Measurements from ENCODE around the gene PPP2R5C. TPM values are rescaled to one million over a fixed set of nuclear protein-coding genes. Genes with fewer than 3 reads are reported as not detected.

The PPP2R5C gene
- total and polyA plus RNA-seq, 2 of the 8 experiments (the other 6 are each of a cell fraction or from before 2014, with no cell fraction given), result 49.6 to 95.9 TPM

GRCh38 chr14:101878211-101878821 is 116.8 kb downstream of the PPP2R5C start:
- Histone ChIP-seq H3K79me2 (ENCODE audit: control insufficient read depth in 1 of 2, insufficient read depth in 2 of 2, low read length in 2 of 2) (peaks cover 0 to 7% of the 10 kb centered on the region in 2 experiments; a peak in 1 of 4 replicates), H2BK5ac (ENCODE audit: low read depth, low read length) (no peak overlapping the region), H2AK5ac (ENCODE audit: low read depth, low read length) (no peak overlapping the region), H3K23me2 (ENCODE audit: low read depth, low read length) (no peaks in the 10 kb centered on the region), H3K4ac (replicated peaks; ENCODE audit: insufficient read length, low read depth, low read length) (no peak overlapping the region), H3K27ac (ENCODE audit: low read depth, low read length) (no peak overlapping the region), H3K4me2 (ENCODE audit: insufficient read depth in 1 of 2, low read depth in 2 of 2, low read length in 2 of 2) (no peak overlapping the region), H3K18ac (ENCODE audit: extremely low read depth, low read length) (no peak overlapping the region), H4K91ac (replicated peaks; ENCODE audit: insufficient read length, low read length) (no peak overlapping the region), H4K5ac (ENCODE audit: insufficient read length, low read depth, low read length) (no peak overlapping the region), H3K79me1 (ENCODE audit: low read depth, low read length) (peaks cover 2% of the 10 kb centered on the region; the same call in 1 of the 2 replicates), H3K4me3 (ENCODE audit: extremely low read depth in 1 of 4, insufficient read depth in 2 of 4, low read depth in 3 of 4, low read length in 4 of 4) (no peak overlapping the region), H3K27me3 (replicated peaks in 1 of 4; ENCODE audit: control insufficient read depth in 3 of 4, extremely low read depth in 1 of 4, insufficient read depth in 3 of 4, low read length in 3 of 4) (no peaks in the 10 kb centered on the region), H3K4me1 (replicated peaks in 1 of 4; ENCODE audit: control insufficient read depth in 3 of 4, insufficient read depth in 4 of 4, low read length in 3 of 4) (no peaks in the 10 kb centered on the region), H2BK15ac (ENCODE audit: low read length) (no peak overlapping the region), H2AFZ (ENCODE audit: low read length) (no peak overlapping the region), H3K14ac (ENCODE audit: insufficient read length) (no peak overlapping the region), H3K56ac (replicated peaks; ENCODE audit: insufficient read length, low read depth, low read length) (no peak overlapping the region), H2BK20ac (ENCODE audit: low read length) (no peak overlapping the region), H3K23ac (ENCODE audit: insufficient read length) (no peak overlapping the region), H2BK120ac (replicated peaks; ENCODE audit: low read depth, low read length) (no peak overlapping the region), H3K36me3 (ENCODE audit: control insufficient read depth in 2 of 4, insufficient read depth in 4 of 4, low read length in 3 of 4) (no peaks in the 10 kb centered on the region; a peak in 2 of 8 replicates), H4K8ac (ENCODE audit: extremely low read depth, insufficient read depth, low read length) (no peak overlapping the region), H2BK12ac (ENCODE audit: low read depth, low read length) (no peak overlapping the region), H4K20me1 (replicated peaks in 1 of 2; ENCODE audit: control insufficient read depth in 1 of 2, insufficient read depth in 2 of 2, low read length in 2 of 2) (peaks cover 0 to 6% of the 10 kb centered on the region in 2 experiments), H3K9ac (replicated peaks in 1 of 4; ENCODE audit: extremely low read depth in 1 of 4, low read depth in 3 of 4, low read length in 3 of 4) (no peak overlapping the region), H3K9me3 (ENCODE audit: insufficient read depth in 2 of 2, low read depth in 1 of 2, low read length in 1 of 2) (no peaks in the 10 kb centered on the region)
- DNase-seq (ENCODE audit: low read depth in 1 of 2, low spot score in 2 of 2), result no peak
- CTCF ChIA-PET (ENCODE audit: partially characterized antibody), result interaction anchor here (1.1 to 2.1 kb wide), 3 partner anchors 13 to 140 kb away, joined by 3 to 7 read pairs (median 3); no protein-coding TSS in a partner anchor
- 89% methylated on average over 9 of the region's 9 CpGs; no CpG with 5 or more reads in 1 of the 2 experiments for WGBS, 2 experiments (ENCODE audit: extremely low coverage in 1 of 2, insufficient coverage in 1 of 2, insufficient read length in 1 of 2, insufficient replicate concordance in 2 of 2, low coverage in 1 of 2, low lambda C conversion rate in 2 of 2, missing lambda C conversion rate in 1 of 2)
- POLR2A ChIA-PET (ENCODE audit: partially characterized antibody), result no interaction called here
- FAIRE-seq, result no peak
- TF ChIP-seq ASH2L (IDR thresholded peaks at IDR 0.05; ENCODE audit: low read length) (no peak), RNF2 (IDR thresholded peaks at IDR 0.05; ENCODE audit: borderline replicate concordance, low read depth, low read length, missing control alignments, poor library complexity, severe bottlenecking) (no peak), RFX5 (IDR thresholded peaks at IDR 0.05; ENCODE audit: borderline replicate concordance, low read depth, low read length) (no peak), MAX (IDR thresholded peaks at IDR 0.05) (no peak), JUN (IDR thresholded peaks at IDR 0.05; ENCODE audit: low read depth, low read length) (no peak), TBP (IDR thresholded peaks at IDR 0.05; ENCODE audit: low read depth, low read length) (no peak), EZH2 (IDR thresholded peaks at IDR 0.05; ENCODE audit: low read depth, low read length, severe bottlenecking) (no peak), SP1 (IDR thresholded peaks at IDR 0.05; ENCODE audit: low read depth, low read length) (no peak), KDM1A (IDR thresholded peaks at IDR 0.05; ENCODE audit: borderline replicate concordance, low read length) (no peak), USF2 (IDR thresholded peaks at IDR 0.05; ENCODE audit: low read length) (no peak), EGR1 (IDR thresholded peaks at IDR 0.05; ENCODE audit: borderline replicate concordance, low read depth, low read length) (no peak), SIRT6 (IDR thresholded peaks at IDR 0.05; ENCODE audit: low read length) (no peak)
